WTC11 (cell line): ENCODE measurements around the gene WWP2. TPM values are rescaled to one million over a fixed set of nuclear protein-coding genes. Genes with fewer than 3 reads are reported as not detected.

Source experiments
- ATAC-seq: fragments of 200-7000 bp; cut with Tn5 transposase; 2 replicates; pipeline ENCODE4 v1.10.0; 2021; ENCODE audit warnings: mild to moderate bottlenecking, moderate library complexity
- CTCF ChIA-PET: fragments of 300-600 bp; sonication (Branson Sonifier 250); formaldehyde crosslinking; loops from one replicate; lab custom pipeline; 2021; ENCODE audit warnings: antibody characterized with exemption; lab: Charles Lee
- POLR2A ChIA-PET: fragments of 350-600 bp; sonication (Branson Sonifier 250); formaldehyde crosslinking; loops from one replicate; lab custom pipeline; 2021; ENCODE audit warnings: antibody characterized with exemption; lab: Charles Lee
- DNase-seq: peaks from one replicate; pipeline ENCODE4 v3.0.0; 2021; ENCODE audit warnings: low spot score
- H3K27ac Mint-ChIP-seq: 2 replicates; pipeline ENCODE4 v1.8.0; 2021; ENCODE audit warnings: mixed read lengths
- H3K27me3 Mint-ChIP-seq: 2 replicates; pipeline ENCODE4 v1.8.0; 2021; ENCODE audit warnings: low read depth, mild to moderate bottlenecking, moderate library complexity, mixed read lengths
- H3K36me3 Mint-ChIP-seq: 2 replicates; pipeline ENCODE4 v1.8.0; 2021; ENCODE audit warnings: mixed read lengths
- H3K4me1 Mint-ChIP-seq: 2 replicates; pipeline ENCODE4 v1.8.0; 2022; ENCODE audit warnings: mixed read lengths
- H3K4me3 Mint-ChIP-seq: 2 replicates; pipeline ENCODE4 v1.8.0; 2021; ENCODE audit warnings: mild to moderate bottlenecking, moderate library complexity, mixed read lengths
- H3K9me3 Mint-ChIP-seq: 2 replicates; pipeline ENCODE4 v1.8.0; 2021; ENCODE audit warnings: mixed read lengths
- CBFB ChIP-seq: sonication (generic); formaldehyde crosslinking; IDR thresholded peaks from 2 replicates; pipeline ENCODE4 v1.8.1; 2022; ENCODE audit warnings: mild to moderate bottlenecking, low read depth, missing genetic modification reagents
- CREM ChIP-seq: sonication (generic); formaldehyde crosslinking; IDR thresholded peaks from 2 replicates; pipeline ENCODE4 v1.8.1; 2022; ENCODE audit warnings: mild to moderate bottlenecking, missing genetic modification reagents, moderate library complexity
- FOXJ3 ChIP-seq: sonication (generic); formaldehyde crosslinking; IDR thresholded peaks from 2 replicates; pipeline ENCODE4 v1.9.0; 2021; ENCODE audit warnings: missing genetic modification reagents, mild to moderate bottlenecking, borderline replicate concordance
- GABPB1 ChIP-seq: sonication (generic); formaldehyde crosslinking; IDR thresholded peaks from 2 replicates; pipeline ENCODE4 v1.8.1; 2023; ENCODE audit warnings: mild to moderate bottlenecking, missing genetic modification reagents
- GRHL2 ChIP-seq: fragments of 250-450 bp; sonication (Bioruptor Pico); IDR thresholded peaks from 2 replicates; pipeline ENCODE4 v1.8.0; 2022; ENCODE audit warnings: mild to moderate bottlenecking, moderate library complexity; ENCODE audit not compliant: insufficient replicate concordance, severe bottlenecking
- PRRX2 ChIP-seq: fragments of 250-450 bp; sonication (Bioruptor Pico); IDR thresholded peaks from 2 replicates; pipeline ENCODE4 v1.8.0; 2021; ENCODE audit warnings: mild to moderate bottlenecking
- SMAD4 ChIP-seq: sonication (generic); formaldehyde crosslinking; IDR thresholded peaks from 2 replicates; pipeline ENCODE4 v1.8.0; 2022; ENCODE audit warnings: mild to moderate bottlenecking, missing genetic modification reagents
- SP1 ChIP-seq: sonication (generic); formaldehyde crosslinking; conservative IDR thresholded peaks from 2 replicates; pipeline ENCODE4 v1.8.1; 2022; ENCODE audit warnings: missing genetic modification reagents
- TEAD1 ChIP-seq: sonication (generic); formaldehyde crosslinking; IDR thresholded peaks from 2 replicates; pipeline ENCODE4 v1.8.0; 2022; ENCODE audit warnings: mild to moderate bottlenecking, missing genetic modification reagents
- TP53 ChIP-seq: sonication (generic); formaldehyde crosslinking; IDR thresholded peaks from 2 replicates; pipeline ENCODE4 v1.8.1; 2023; ENCODE audit warnings: mild to moderate bottlenecking, missing genetic modification reagents
- ZNF232 ChIP-seq: sonication (generic); formaldehyde crosslinking; IDR thresholded peaks from 2 replicates; pipeline ENCODE4 v1.8.0; 2022; ENCODE audit warnings: mild to moderate bottlenecking, missing genetic modification reagents
- ZNF416 ChIP-seq: fragments of 250-450 bp; sonication (Bioruptor Pico); IDR thresholded peaks from 2 replicates; pipeline ENCODE4 v1.9.0; 2021; ENCODE audit warnings: mild to moderate bottlenecking, inconsistent platforms
- total RNA-seq: library from RNA; stranded (reverse); gene quantifications from 3 replicates; pipeline ENCODE4 v1.2.3, GENCODE V29; 2021
- TF ChIP-seq, protein P1 (sequence below): fragments of 250-450 bp; sonication (Bioruptor Pico); IDR thresholded peaks from 2 replicates; pipeline ENCODE4 v1.9.0; 2021; ENCODE audit warnings: moderate library complexity, mild to moderate bottlenecking, inconsistent platforms, borderline replicate concordance
- TF ChIP-seq, protein P2 (sequence below): sonication (generic); formaldehyde crosslinking; IDR thresholded peaks from 2 replicates; pipeline ENCODE4 v1.8.1; 2023; ENCODE audit warnings: mild to moderate bottlenecking, missing genetic modification reagents, borderline replicate concordance
- TF ChIP-seq, protein P3 (sequence below): fragments of 250-450 bp; sonication (Bioruptor Pico); IDR thresholded peaks from 2 replicates; pipeline ENCODE4 v1.9.0; 2021; ENCODE audit warnings: mild to moderate bottlenecking
- TF ChIP-seq, protein P4 (sequence below): sonication (generic); formaldehyde crosslinking; IDR thresholded peaks from 2 replicates; pipeline ENCODE4 v1.8.0; 2022; ENCODE audit warnings: mild to moderate bottlenecking, missing genetic modification reagents

Gene WWP2
- total RNA-seq, 1 experiment from 2014 or later = 39.1 TPM

DNA sequence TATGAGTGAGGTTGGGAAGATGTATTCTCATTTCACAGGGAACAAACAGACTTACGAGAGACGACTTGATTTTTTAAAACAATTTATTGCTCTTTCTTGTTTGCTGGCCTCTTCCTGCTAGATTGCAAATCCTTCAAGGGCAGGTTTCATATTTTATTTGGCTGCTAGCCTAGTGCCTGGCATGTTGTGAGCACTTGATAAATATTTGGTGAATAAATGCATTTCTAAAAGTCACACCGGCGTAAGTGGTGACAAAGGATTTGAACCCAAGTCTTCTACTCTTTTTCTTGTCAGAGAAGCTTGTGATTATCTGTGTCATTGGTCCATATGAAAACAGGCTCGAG is 1.4 kb downstream of the WWP2 start:
- DNase-seq (no peak), ATAC-seq (no peak)
- H3K27me3 Mint-ChIP-seq = peaks cover 12% of the 10 kb centered on the region
- peak overlapping the region; percentile 11 for H3K27ac Mint-ChIP-seq
- no peak for TF ChIP-seq FOXJ3
- no peak for TF ChIP-seq PRRX2
- TF ChIP-seq SMAD4 (CRISPR knock-in tag) = no peak
- TF ChIP-seq, protein P1, sequence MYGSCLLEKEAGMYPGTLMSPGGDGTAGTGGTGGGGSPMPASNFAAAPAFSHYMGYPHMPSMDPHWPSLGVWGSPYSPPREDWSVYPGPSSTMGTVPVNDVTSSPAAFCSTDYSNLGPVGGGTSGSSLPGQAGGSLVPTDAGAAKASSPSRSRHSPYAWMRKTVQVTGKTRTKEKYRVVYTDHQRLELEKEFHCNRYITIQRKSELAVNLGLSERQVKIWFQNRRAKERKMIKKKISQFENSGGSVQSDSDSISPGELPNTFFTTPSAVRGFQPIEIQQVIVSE = no peak
- TF ChIP-seq GRHL2 (CRISPR knock-in tag) = no peak
- no peak for TF ChIP-seq CREM (CRISPR knock-in tag)
- TF ChIP-seq TP53 = no peak
- TF ChIP-seq SP1 (CRISPR knock-in tag) = no peak
- TF ChIP-seq CBFB = no peak
- TF ChIP-seq, protein P2, sequence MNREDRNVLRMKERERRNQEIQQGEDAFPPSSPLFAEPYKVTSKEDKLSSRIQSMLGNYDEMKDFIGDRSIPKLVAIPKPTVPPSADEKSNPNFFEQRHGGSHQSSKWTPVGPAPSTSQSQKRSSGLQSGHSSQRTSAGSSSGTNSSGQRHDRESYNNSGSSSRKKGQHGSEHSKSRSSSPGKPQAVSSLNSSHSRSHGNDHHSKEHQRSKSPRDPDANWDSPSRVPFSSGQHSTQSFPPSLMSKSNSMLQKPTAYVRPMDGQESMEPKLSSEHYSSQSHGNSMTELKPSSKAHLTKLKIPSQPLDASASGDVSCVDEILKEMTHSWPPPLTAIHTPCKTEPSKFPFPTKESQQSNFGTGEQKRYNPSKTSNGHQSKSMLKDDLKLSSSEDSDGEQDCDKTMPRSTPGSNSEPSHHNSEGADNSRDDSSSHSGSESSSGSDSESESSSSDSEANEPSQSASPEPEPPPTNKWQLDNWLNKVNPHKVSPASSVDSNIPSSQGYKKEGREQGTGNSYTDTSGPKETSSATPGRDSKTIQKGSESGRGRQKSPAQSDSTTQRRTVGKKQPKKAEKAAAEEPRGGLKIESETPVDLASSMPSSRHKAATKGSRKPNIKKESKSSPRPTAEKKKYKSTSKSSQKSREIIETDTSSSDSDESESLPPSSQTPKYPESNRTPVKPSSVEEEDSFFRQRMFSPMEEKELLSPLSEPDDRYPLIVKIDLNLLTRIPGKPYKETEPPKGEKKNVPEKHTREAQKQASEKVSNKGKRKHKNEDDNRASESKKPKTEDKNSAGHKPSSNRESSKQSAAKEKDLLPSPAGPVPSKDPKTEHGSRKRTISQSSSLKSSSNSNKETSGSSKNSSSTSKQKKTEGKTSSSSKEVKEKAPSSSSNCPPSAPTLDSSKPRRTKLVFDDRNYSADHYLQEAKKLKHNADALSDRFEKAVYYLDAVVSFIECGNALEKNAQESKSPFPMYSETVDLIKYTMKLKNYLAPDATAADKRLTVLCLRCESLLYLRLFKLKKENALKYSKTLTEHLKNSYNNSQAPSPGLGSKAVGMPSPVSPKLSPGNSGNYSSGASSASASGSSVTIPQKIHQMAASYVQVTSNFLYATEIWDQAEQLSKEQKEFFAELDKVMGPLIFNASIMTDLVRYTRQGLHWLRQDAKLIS (CRISPR knock-in tag) = no peak
- TF ChIP-seq, protein P3, sequence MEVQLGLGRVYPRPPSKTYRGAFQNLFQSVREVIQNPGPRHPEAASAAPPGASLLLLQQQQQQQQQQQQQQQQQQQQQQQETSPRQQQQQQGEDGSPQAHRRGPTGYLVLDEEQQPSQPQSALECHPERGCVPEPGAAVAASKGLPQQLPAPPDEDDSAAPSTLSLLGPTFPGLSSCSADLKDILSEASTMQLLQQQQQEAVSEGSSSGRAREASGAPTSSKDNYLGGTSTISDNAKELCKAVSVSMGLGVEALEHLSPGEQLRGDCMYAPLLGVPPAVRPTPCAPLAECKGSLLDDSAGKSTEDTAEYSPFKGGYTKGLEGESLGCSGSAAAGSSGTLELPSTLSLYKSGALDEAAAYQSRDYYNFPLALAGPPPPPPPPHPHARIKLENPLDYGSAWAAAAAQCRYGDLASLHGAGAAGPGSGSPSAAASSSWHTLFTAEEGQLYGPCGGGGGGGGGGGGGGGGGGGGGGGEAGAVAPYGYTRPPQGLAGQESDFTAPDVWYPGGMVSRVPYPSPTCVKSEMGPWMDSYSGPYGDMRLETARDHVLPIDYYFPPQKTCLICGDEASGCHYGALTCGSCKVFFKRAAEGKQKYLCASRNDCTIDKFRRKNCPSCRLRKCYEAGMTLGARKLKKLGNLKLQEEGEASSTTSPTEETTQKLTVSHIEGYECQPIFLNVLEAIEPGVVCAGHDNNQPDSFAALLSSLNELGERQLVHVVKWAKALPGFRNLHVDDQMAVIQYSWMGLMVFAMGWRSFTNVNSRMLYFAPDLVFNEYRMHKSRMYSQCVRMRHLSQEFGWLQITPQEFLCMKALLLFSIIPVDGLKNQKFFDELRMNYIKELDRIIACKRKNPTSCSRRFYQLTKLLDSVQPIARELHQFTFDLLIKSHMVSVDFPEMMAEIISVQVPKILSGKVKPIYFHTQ = no peak
- TF ChIP-seq ZNF232 (CRISPR knock-in tag) = no peak
- POLR2A ChIA-PET = no interaction called here
- peaks cover 8% of the 10 kb centered on the region for H3K4me1 Mint-ChIP-seq
- H3K4me3 Mint-ChIP-seq = peak overlapping the region; percentile 90
- peaks cover 10% of the 10 kb centered on the region for H3K9me3 Mint-ChIP-seq
- H3K36me3 Mint-ChIP-seq = peaks cover 8% of the 10 kb centered on the region
- CTCF ChIA-PET = interaction anchor here (2.0 kb wide), 1 partner anchor 9 kb away, joined by 9 read pairs; the partner anchor contains the start of gene NOB1

DNA sequence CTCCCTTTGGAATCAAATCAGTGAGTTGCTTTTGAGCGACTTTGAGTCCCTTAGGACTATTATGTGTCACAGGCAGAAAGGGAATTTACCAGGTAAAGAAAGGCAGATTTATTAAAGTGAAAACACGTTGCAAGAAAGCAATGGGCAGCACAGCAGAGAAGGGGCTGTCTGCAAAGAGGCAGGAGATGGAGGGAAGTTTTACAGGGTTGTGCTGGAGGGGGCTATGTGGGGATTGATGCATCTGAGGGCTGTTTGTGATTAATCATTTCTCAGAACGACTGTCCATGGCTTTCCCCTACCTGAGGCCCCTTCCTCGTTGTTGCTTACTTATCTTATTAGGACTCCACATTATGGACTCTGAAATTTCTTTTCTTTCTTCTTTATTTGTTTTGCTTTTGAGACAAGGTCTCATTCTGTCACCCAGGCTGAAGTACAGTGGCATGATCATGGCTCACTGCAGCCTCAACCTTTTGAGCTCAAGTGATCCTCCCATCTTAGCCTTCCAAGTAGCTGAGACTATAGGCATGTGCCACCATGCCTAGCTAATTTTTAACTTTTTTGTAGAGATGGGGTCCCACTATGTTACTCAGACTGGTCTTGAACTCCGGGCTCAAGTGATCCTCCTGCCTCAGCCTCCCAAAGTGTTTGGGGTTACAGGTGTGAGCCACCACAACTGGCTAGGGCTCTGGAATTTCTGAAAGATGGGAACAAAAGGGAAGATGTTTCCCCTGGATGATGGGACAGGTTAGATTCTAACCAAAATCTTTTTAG is 5.5 kb downstream of the WWP2 start:
- TF ChIP-seq GABPB1 (CRISPR knock-in tag) (no peak), TEAD1 (CRISPR knock-in tag) (no peak), ZNF416 (CRISPR knock-in tag) (no peak), SP1 (CRISPR knock-in tag) (no peak), FOXJ3 (no peak)
- TF ChIP-seq, protein P4, sequence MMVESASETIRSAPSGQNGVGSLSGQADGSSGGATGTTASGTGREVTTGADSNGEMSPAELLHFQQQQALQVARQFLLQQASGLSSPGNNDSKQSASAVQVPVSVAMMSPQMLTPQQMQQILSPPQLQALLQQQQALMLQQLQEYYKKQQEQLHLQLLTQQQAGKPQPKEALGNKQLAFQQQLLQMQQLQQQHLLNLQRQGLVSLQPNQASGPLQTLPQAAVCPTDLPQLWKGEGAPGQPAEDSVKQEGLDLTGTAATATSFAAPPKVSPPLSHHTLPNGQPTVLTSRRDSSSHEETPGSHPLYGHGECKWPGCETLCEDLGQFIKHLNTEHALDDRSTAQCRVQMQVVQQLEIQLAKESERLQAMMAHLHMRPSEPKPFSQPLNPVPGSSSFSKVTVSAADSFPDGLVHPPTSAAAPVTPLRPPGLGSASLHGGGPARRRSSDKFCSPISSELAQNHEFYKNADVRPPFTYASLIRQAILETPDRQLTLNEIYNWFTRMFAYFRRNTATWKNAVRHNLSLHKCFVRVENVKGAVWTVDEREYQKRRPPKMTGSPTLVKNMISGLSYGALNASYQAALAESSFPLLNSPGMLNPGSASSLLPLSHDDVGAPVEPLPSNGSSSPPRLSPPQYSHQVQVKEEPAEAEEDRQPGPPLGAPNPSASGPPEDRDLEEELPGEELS (CRISPR knock-in tag) = no peak
- H3K4me1 Mint-ChIP-seq = peaks cover 8% of the 10 kb centered on the region
- ChIA-PET POLR2A (no interaction called here), CTCF (interaction anchor here (0.8 kb wide), 1 partner anchor 13 kb away, joined by 3 read pairs; the partner anchor contains the start of gene NOB1)
- no peak overlapping the region for H3K4me3 Mint-ChIP-seq
- peaks cover 10% of the 10 kb centered on the region for H3K9me3 Mint-ChIP-seq
- H3K36me3 Mint-ChIP-seq = peaks cover 8% of the 10 kb centered on the region
- DNase-seq = no peak
- no peak overlapping the region for H3K27ac Mint-ChIP-seq
- no peaks in the 10 kb centered on the region for H3K27me3 Mint-ChIP-seq
- no peak for ATAC-seq
